AG09309 (cell line): ENCODE measurements around the gene YAP1.

Experiments used
- DNase-seq: peaks from one replicate; pipeline ENCODE4 v3.0.0-alpha.2; 2010; ENCODE audit warnings: low read depth
- H3K4me3 ChIP-seq: 2 replicates; pipeline ENCODE4 v1.5.1; 2011; ENCODE audit warnings: mild to moderate bottlenecking, low read depth, low read length, moderate library complexity; ENCODE audit not compliant: control insufficient read depth
- TF ChIP-seq, protein P1 (sequence below): IDR thresholded peaks from 2 replicates; pipeline ENCODE4 v1.5.1; 2011; ENCODE audit warnings: mild to moderate bottlenecking, low read depth, low read length, inconsistent platforms; ENCODE audit not compliant: insufficient read depth, control insufficient read depth; ENCODE audit errors: missing control alignments

YAP1 gene

DNA sequence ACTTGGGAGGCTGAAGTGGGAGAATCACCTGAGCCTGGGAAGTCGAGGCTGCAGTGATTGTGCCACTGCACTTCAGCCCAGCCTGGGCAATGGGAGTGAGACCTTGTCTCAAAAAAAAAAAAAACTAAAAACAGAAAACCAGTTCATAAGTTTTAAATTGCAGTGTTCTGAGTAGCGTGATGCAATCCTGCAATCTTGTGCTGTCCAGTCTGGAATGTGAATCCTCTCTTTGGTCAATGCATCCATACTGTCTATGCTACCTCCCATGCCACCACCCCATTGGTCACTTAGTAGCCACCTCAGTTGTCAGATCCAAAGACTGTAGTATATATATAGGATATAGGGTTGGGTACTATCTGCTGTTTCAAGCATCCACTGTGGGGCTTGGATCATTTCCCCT, 11.1 kb downstream of the YAP1 start:
- DNase-seq = no peak
- TF ChIP-seq, protein P1, sequence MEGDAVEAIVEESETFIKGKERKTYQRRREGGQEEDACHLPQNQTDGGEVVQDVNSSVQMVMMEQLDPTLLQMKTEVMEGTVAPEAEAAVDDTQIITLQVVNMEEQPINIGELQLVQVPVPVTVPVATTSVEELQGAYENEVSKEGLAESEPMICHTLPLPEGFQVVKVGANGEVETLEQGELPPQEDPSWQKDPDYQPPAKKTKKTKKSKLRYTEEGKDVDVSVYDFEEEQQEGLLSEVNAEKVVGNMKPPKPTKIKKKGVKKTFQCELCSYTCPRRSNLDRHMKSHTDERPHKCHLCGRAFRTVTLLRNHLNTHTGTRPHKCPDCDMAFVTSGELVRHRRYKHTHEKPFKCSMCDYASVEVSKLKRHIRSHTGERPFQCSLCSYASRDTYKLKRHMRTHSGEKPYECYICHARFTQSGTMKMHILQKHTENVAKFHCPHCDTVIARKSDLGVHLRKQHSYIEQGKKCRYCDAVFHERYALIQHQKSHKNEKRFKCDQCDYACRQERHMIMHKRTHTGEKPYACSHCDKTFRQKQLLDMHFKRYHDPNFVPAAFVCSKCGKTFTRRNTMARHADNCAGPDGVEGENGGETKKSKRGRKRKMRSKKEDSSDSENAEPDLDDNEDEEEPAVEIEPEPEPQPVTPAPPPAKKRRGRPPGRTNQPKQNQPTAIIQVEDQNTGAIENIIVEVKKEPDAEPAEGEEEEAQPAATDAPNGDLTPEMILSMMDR = no peak

DNA sequence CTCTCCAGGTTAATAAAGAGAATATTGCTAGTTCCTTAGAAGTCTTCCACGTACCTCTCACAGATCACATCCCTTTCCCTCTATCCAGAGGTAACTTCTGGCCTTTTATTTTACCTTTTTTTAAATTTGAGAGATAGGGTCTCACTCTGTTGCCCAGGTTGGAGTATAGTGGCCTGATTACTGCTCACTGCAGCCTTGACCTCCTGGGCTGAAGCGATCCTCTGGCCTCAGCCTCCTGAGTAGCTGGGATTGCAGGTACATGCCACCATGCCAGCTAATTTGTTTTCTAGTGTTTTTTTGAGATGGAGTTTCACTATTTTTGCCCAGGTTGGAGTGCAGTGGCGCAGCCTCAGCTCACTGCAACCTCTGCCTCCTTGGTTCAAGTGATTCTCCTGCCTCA, 24.4 kb downstream of the YAP1 start:
- no peak for DNase-seq
- no peak overlapping the region for H3K4me3 ChIP-seq
- TF ChIP-seq, protein P1 = no peak

More for the DNA sequence above, 11.1 kb downstream of the YAP1 start:
- no peak overlapping the region for H3K4me3 ChIP-seq

DNA sequence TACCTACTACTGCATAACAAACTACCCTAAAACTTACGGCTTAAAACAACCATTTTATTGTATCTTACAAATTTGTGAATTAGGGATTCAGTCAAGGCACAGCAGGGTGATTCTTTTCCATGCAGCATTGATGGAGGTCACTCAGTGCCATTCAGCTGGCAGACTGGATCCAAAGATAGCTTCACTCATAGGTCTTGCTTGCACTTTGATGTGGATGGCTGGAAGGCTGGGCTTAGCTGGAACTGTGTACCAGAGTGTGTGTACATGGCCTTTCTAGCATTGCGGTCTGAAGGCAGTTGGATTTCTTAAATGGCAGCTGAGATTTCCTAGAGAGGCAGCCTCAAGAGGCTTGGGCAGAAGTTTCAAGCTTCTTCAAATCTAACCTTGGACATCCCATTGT, 25.0 kb downstream of the YAP1 start:
- TF ChIP-seq, protein P1 = no peak
- DNase-seq = no peak

DNA sequence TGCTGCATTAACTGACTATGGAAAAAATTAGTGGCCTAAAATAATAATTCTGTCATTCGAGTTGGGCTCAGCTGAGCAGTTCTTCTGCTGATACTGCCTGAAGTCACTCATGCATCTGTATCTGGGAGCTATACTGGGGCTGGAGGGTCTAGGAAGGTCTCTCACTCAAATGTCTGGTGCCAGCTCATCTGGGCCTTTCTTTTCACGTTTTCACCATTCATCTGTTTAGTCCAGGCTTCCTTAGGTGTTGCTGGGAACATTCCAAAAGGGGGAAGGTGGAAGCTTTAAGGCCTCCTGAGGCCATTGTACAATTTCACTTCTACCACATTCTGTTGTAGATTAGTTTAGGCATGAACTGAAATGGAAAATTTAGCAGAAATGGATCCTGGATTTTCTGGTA, 28.0 kb downstream of the YAP1 start:
- TF ChIP-seq, protein P1 = no peak
- no peak overlapping the region for H3K4me3 ChIP-seq
- DNase-seq = no peak

More for the DNA sequence above, 25.0 kb downstream of the YAP1 start:
- H3K4me3 ChIP-seq = no peak overlapping the region

DNA sequence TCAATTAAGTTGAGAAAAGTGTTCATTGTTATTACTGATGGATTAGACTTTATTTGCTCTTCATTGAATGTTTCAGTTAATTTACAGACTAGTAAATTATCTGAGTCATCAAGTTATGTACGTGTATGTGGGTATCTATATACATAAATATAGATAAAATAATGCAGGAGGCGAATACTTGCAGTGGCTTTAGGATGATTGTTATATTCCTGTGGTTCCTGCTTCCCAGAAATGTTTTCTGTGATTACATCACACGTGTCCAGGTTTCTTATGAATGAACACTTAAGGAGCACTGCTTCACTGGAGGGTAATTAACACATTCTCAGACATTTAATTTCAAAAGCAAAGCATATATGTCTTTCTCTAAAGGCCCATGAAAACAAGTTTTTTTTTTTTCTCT, 28.4 kb downstream of the YAP1 start:
- H3K4me3 ChIP-seq = no peak overlapping the region
- no peak for DNase-seq
- TF ChIP-seq, protein P1 = no peak

DNA sequence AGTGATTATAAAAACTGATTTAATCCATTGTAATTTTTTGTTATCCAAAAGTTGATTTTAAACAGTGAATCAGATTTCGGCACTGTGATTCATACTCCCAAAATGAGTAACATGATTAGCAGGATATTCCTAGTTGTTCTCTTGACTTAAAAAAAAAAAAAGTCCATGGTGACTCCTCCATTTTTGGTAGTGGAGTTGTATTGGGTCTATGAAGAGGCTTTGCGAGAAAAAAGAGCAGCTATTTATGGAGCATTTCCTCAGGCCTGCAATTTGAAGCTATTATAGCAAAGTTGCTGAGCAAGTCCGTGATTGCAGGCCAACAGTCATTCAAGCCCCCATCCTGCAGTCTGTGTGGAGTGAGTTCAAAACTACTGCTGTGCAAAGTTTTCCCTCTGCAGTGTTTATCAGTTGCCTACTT, 28.8 kb downstream of the YAP1 start:
- H3K4me3 ChIP-seq = no peak overlapping the region
- DNase-seq = peak; percentile 68
- TF ChIP-seq, protein P1 = no peak

DNA sequence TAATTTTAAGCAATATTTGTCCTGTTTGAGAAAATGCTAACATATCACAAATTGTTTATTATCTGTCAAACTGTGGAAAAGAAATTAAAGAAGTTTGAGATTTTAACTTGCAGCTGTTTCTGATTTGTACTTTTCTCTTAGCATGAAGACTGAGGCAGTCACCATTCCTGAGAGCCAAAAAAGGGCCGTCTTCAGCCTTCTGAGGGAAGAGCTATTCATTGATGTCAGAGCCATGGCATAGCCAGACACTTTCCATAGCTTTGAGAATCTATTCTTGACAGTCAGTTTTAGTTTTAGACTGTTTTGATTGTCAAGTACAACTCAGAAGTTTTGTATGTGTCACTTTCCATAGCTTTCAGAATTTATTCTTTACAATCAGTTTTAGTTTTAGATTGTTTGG, 32.1 kb downstream of the YAP1 start:
- no peak overlapping the region for H3K4me3 ChIP-seq
- DNase-seq = no peak
- TF ChIP-seq, protein P1 = no peak
